GM21447 (cell line): ENCODE data around the gene FKBP11.

Experiments
- ATAC-seq: cut with Tn5 transposase; IDR thresholded peaks from one replicate; pipeline ENCODE4 v1.9.1; 2021; ENCODE audit not compliant: unreplicated experiment

The FKBP11 gene

DNA sequence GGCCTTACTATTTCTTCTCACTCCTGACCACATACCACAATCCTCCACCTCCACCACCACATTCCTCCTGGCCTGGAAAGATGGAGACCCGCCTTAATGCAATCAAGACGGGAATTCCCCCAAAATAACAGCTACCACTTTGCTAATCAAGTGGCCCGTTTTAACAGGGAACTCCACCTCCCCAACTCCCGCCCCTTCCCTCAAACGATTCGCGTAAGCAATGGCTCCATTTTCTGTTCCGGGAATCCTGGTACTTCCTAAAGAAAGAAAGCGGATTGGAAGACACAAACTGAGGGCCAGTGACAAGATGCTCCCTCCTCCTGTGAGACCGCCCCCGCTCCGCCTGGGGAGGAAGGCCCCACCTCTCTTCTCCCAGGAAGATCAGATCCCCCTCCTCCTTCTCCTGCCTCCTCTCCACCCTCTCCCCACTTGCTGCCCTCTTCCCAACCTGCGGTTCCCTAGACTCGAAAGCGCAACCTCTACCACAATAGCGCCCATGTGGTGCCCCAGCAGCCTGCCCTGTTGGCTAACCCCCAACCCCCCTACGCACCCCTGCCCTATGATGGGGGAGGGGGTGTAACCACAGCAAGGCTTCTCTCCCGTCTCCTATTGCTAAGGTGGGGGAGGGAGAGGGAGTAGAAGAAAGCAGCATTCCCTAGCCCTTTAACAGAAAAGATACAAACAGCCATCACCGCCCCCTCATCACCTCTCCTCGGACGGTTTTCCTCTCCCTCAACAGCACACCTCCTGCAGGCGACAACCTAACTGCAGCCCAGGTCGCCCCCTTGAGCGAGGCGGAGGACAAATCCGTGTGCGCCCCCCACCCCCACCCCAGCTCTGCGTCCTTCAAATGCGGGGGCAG lies 31.2 kb upstream of the FKBP11 start:
- ATAC-seq: peak; percentile 30

DNA sequence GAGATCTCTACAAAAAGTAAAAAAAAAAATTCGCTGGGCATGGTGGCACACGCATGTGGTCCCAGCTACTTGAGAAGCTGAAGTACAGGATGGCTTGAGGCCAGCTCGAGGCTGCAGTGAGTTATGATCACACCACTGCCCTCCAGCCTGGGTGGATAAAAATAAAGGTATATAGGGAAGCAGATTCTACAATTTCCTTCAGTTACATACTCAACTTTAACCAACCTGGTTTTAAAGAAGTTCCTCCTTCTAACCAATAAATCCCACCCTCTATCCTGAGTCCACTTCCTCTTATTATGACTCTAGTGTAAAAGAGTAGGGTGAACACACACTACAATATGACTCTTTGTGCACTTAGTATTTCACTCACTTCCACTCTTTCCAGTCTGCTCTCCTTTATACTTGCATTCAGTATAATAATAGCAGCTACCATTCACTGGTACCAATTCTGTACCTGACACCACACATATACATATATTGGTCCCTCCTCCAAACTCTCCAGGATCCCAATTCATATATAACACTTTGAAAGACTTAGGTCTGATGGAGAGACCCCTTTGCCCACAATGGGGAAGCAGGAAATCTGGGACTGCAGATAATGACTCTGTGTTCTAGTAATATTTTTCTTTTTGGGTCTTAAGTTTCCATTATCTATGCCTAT lies 29.7 kb upstream of the FKBP11 start:
- no peak for ATAC-seq

DNA sequence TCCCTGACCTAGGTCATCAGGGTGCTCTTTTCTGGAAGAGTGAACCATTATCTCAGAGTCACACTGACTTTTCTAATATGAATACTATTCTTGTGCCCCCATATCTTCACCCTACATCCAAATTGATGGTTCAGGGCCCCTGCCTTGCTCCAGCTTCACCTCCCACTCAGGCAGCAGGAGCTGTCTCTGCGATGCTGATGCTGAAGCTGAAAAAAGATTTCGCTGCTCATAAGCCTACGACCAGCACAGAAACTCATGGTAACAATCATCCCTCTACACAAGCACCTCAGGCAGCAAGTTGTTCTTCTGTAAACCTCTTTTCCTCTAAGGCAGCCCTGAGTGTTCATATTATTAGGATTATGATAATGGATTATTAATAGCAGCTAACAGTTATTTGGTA lies 28.8 kb upstream of the FKBP11 start:
- ATAC-seq: no peak

DNA sequence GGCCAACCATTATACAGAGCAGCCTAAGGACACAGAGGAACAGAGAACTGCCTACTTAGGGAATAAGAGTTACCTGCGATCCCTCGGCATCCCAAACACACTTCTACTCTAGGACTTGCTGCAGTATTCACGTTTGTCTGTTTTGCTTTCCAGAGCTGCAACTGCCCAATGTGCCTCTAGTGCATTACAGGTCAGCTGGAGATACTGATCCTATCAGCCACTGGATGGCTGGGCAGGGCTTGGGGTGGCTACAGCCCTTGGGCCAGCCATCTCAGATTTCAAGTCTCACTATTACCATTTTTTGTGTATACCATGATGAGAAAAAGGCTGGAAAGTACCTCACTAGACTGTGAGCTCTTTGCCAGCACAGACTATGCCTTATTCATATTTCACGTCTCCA lies 27.4 kb upstream of the FKBP11 start:
- ATAC-seq: no peak

DNA sequence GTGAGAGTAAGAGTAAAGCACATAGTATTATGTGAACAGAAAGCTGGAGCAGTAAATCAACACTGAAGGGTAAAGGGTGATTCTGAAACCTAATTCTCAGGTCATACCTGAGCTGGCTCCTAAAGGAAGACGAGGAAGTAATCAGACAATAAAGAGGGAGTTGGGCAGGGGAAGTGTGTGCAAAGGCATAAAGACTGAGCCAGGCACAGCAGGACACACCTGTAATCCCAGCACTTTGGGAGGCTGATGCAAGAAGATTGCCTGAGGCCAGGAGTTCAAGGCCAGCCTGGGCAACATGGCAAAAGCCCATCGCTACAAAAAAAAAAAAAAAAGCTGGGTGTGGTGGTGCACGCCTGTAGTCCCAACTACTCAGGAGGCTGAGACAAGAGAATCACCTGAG lies 22.4 kb upstream of the FKBP11 start:
- ATAC-seq: no peak

DNA sequence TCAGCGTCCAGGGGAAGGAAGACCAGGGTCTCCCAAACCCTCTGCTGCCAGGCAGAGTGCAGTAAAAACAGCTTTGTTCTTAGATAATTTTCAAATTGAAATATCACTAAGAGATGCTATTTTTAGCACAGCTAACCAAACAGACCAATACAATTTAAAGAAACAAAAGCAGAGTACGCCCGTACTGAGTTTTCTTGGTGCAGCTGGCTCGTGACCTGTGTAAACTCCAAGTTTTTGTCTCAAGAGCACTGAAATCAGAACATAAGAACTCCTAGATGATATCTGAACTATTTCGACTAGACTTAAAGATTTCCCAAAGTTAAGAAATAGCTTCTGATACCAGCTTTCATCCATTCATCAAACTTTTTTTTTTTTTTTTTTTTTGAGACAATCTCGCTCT lies 21.7 kb upstream of the FKBP11 start:
- ATAC-seq: no peak

DNA sequence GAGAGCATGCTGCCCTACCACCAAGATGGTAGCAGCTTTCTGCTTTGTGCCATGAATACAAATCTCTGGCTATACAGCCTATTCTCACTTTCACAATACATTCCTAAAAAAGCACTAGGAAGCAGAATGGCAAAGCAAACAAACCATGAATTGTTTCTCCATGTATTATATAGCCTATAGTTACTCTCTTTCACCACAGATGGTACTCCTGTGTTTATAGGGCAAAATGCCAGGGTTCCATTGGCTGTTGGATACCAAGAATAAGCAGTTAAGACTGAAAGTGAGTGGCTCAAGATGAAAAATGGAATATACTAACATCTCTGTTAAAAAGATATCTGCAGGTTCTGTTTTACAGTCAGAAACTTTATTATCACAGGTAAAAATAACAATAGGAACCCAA lies 20.9 kb upstream of the FKBP11 start:
- ATAC-seq: no peak

DNA sequence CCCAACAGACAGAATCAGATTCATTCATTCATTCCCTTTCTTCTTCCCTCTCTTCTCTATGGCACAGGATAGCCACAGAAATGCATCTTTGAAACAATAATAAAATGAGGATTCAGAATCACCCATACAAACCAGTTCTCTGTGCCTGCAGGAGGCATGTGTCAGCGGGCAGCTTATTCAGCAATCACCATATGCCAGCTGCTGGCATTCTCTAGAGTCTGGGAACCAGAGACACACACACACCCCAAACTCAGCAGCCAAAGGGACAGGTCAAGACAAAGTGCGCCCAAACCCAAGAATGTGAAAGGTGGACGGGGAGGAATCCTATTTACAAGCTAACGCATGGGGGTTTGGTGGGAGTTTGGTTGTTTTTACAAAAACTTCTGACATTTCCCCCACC lies 17.9 kb upstream of the FKBP11 start:
- ATAC-seq: no peak

DNA sequence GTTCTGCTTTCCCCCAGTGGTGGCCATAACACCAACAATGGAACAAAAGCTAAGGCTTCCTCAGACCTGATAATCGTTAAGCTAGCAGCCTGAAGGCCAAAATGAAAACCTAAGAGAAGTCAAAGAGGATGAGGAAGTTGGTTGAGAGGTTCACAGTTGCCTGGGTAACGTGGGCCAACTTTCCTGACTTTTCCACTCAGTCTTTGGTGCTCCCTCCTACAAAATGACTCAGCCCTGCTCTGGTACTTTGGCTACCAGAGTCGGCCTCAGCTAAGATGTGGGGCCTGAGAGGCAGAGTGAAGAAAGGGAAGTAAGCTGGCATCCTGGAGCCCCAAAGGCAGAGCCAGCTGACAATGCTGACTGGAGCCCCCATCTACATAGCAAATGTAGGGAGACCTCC lies 14.9 kb upstream of the FKBP11 start:
- ATAC-seq: no peak

DNA sequence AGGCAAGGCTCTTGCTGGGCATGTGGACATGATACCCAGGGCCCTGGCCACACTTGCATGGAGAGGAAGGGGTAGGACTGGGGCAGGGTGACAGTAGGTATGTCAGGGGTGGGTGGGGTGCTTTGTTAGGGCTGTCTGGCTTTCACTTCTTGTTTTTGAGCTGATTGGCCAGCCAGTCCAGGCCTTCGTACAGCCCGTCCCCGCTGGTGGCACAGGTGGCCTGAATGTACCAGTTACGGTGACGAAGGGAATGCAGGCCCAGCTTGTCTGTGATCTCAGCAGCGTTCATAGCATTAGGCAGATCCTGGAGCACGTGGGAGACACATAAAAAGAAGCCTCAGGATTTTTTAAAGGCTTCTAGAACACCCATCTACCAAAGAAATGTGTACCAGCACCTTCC lies 13.5 kb upstream of the FKBP11 start:
- no peak for ATAC-seq

DNA sequence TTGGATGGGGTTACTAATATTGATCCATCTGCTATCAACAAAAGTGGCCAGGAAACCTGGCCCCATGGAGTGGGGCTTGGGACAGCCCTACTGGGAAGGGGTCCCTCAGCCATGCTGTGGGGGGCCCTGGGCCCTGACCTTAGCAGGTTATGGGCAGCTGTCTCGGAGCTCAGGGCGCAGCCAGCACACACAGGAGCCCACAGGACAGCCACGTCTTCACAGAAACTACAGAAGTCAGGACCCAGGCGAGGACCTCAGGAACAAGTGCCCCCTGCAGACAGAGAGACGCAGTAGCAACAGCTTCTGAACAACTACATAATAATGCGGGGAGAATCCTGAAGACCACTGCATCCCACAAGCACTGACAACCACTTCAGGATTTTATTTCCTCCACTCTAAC lies 11.9 kb upstream of the FKBP11 start:
- ATAC-seq: no peak

DNA sequence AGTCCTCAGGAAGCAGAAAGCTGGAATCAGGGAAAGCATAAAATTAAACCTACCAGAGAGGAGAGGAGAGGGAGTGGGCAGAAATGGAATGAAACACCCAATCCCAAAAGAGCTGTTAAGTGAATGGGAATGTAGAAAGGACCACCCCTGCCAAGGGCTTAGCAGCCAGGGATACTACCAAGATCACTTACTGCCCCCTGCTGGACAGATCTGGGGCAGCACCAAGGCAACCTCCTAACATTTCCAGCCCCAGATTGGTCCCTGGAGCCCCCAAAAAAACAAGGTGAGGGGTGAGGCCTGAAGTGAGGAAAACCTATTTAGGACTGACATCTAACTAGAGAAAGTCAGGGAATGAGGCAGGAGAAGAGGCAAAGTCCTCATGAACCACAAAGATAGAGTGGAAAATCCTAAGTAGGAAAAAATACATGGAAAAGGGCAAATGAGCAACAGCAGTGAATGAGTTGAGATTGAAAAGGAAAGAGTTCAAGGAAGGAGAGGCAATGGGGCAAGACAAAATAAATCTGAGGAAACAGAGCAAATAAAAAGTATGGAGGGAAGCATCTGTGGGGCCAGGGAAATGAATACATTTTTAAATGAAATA lies 11.2 kb upstream of the FKBP11 start:
- no peak for ATAC-seq

DNA sequence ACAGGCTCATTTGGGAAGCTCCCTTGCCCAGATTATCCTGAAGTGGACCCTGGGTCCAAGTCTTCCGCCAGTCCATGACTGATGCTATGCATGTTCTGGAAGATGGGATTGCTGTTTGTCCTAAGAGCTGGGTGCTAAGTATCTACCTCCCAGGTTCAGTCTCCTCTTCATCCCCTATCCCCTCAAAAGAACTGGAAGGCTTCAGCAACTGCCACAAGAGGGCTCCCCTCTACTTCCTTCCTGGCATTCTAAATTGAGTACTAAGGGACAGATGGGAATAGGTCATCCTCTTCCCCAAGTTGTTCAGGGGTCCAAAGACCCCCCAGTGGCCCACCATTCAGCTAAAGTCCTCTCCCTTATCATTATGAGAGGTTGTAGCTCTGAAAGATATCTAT lies 9.0 kb upstream of the FKBP11 start:
- ATAC-seq: no peak

DNA sequence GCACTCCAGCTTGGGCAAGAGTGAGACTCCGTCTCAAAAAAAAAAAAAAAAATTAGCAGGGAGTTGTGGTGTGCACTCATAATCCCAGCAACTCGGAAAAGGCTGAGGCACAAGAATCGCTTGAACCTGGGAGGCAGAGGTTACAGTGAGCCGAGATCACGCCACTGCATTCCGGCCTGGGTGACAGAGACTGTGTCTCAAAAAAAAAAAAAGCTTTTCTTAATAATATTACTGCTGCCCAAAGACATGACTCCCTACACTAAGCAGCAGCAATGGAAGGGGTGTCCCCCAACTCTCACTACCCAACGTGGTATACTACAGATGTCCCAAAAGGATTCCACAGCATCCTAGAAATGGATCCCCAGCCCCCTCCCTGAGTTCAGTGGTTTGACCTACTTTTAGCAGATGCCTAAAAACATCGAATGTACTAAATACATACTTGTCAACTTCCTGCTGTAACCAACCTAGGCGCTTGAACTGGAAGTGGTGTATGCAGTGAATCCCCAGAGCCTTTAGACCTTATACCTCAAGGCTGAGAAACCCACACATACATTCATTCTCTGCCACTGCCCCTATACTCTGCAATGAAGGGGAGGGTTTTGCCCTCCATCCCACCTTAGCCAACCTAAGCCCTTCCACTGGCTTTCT lies 8.5 kb upstream of the FKBP11 start:
- ATAC-seq: no peak

DNA sequence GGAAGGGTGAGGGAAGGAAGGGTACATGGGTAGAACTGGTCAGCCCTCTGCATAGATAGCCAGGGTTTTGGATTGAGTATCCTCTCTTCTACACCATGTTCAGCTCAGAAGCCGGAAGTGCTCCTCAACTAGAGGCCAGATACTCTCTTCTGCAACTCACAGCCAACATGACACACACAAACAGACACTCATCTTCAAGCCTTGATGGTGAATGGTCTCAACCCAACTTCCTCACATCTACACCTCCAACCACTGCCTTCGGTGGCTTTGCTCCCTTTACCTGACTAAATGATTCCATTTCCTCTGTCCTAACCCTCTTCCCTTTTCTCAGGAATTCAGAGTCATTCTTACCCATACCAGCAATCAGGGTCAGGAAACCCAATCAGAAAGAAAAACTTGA lies 7.6 kb upstream of the FKBP11 start:
- ATAC-seq: no peak

DNA sequence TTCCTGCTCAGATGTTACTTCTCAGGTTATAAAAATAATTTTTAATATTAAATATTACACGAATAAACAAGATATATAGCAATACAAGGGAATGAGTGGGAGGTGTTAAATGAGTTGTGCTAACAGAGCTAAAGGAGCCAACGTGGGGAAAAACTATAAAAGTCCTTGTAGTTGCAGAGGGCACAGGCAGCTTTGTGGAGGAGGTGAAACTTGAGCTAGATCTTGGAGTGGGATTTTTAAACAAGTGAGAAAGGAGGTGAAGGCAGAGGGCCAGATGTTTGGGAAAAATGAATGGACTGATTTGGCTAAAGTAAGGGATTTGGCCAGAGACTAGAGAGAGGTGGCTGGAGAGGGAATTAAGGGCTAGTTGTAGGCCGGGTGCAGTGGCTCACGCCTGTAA lies 5.2 kb upstream of the FKBP11 start:
- no peak for ATAC-seq

DNA sequence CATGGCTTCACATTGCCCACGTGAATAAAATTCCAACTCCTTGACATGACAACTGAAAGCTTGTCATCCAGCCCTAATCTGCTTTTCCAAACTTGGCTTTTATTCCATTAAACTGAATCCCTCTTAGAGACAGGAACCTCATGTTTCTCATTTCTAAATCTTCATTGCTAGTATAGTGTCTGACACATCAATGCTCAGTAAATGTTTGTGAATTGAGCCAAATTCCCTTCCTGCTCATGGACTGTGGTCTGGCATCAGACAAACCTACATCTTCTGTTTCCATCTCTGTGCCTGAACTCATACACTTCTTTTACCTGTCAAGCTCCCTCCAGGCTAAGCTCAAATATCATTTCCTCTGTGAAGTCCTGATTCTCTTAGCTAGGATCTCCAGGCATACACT lies 4.3 kb upstream of the FKBP11 start:
- no peak for ATAC-seq

DNA sequence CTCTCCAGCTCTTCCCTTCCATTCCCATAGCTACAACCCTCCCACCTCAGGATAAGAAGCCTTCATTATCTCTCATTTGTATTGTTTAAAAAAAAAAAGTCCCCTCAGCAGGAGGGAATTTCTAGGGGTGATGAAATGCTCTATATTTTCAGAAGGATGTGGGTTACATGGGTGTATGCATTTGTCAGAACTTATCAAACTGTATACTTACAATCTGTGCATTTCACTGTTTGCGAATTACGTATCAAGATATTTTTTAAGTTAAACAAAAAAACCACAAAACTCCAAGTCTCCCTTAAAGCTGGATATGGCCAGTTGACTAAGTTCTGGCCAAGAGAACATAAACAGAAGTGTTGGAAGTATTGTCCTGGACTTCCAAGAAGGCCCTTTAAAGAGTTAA lies 2.0 kb upstream of the FKBP11 start:
- no peak for ATAC-seq

DNA sequence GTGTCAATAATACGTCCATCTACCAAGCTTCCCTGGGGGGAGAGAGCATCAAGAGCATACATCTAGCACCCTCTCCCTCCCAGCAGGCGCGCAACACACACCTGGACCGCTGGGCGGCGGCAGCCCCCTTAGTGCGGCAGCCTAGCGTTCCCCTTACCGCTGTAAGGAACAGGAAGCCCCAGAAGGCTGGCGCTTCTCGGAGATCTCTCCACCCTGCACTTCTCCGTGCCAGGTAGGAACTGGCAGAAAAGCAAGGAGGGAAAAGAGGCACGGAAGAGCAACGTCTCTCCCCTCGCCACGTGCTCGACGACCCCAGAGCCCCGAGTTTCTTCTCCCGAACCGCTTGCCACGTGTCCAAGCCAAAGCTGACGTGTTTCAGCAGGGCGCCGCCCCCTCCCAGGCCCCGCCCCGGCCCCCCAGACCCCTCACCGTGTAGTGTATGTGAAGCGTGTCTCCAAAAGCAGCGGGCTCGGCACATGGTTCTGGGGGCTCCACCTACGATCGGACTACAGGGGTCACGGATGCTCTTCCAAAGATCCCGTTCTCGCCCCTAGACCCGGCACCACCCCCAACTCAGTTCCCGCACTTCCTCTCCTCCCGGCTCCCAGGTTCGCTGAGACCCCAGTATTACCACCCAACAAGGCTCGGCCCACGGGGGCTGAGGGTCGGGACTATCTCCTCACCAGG lies 532 bp downstream of the FKBP11 start:
- ATAC-seq: peak; percentile 85

DNA sequence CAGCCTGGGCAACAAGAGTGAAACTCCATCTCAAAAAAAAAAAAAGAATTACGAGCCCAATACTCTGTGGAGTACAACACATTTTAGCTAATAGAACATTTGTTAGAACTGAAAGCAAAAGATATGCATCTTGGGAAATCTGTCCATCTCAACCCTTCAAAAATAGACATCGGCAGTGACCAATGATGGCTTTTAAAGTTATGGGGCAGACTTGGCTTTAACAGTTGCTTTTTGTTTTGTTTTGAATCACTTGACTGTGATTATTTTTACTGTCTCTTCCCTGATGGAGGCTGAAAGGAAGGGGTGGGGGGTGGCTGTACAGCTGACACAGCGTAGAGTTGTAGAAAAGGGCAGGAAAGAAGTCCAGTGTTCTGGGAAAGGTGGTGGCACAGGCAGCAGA lies 2.2 kb downstream of the FKBP11 start:
- no peak for ATAC-seq

DNA sequence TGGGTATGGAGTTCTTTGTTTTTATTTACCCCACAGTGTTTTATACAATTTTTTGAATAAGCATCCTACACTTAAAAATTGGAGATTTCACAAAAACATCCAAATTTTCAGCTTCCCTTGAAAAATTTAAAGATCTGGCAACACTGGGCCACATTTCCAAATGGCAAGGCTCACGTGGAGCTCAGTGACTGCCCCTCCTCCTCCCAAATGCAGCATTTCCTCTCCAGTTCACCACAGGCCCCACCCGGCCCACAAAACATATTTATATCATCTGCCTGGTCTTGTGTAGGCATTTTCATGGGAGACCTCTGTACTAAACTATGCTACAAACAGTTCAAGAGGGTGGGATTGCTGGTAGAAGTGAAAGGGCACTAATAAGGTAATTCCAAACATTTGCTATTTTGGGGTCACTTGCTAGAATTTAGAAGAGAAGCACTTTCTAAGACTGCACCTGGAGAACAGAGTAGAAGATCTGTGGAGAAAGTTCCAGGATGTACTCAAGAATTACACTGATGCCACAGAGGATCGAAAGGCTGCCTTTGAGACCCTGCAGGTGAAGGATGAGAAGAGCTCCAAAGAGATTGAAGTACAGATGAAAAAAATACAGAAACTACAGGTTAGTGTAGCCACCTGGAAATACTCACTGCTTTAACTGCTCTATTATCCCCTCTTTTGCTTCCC lies 7.3 kb downstream of the FKBP11 start:
- ATAC-seq: no peak
